GM13976 (cell line): ENCODE results near the gene HPN.
A peak's percentile ranks its signal among the peaks of the same experiment; 100 is the strongest.

ENCODE experiments used
- DNase-seq: peaks from one replicate; pipeline ENCODE4 v3.0.0; 2012; ENCODE audit warnings: low spot score
- CTCF ChIP-seq: IDR thresholded peaks from 2 replicates; pipeline ENCODE4 v1.5.1; 2012; ENCODE audit warnings: borderline replicate concordance, mild to moderate bottlenecking; ENCODE audit not compliant: insufficient read depth; ENCODE audit errors: extremely low read depth, missing control alignments, control extremely low read depth
- in situ Hi-C: fragments of 300-500 bp; cut with MboI; formaldehyde crosslinking; loops from one replicate; pipeline ENCODE4 v1.12.0; 2022; ENCODE audit warnings: low sequenced_read_pairs, mixed read lengths, inconsistent platforms; ENCODE audit not compliant: unreplicated experiment

Gene HPN

GRCh38 chr19:35079826-35080225 lies 38.3 kb downstream of the HPN start:
- no peak for TF ChIP-seq CTCF
- DNase-seq = no peak
- in situ Hi-C loops = no loop called here

DNA sequence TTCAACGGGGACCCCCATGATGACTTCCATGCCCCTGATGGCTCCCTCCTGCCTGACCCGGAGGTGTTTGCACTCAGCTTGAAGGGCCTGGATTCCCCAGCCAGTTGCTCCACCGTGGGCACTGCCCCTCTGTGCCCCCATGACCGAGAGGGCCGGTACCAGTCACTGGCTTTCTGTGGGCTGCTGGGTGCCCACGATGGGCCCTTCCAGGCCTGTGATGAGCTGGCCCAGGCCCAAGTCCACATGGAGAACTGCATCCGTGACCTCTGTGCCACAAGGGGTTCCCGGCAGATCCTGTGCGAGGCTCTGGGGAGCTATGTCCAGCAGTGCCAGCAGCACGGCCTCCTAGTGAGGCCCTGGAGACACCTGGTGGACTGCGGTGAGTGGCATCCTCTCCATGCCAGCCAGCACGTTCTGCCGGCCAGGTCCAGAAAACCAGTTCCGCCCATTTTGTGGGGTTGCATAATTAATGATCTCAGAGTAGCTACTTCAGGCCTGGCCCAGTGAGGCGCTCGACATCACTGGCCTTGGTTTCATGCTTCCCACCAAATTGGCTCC lies 39.2 kb downstream of the HPN start:
- no peak for DNase-seq
- no peak for TF ChIP-seq CTCF
- in situ Hi-C loops = no loop called here

GRCh38 chr19:35081201-35081600 lies 39.7 kb downstream of the HPN start:
- in situ Hi-C loops = no loop called here
- no peak for DNase-seq
- TF ChIP-seq CTCF = no peak

GRCh38 chr19:35083691-35084508 lies 42.4 kb downstream of the HPN start:
- in situ Hi-C loops = no loop called here
- DNase-seq = no peak
- no peak for TF ChIP-seq CTCF

DNA sequence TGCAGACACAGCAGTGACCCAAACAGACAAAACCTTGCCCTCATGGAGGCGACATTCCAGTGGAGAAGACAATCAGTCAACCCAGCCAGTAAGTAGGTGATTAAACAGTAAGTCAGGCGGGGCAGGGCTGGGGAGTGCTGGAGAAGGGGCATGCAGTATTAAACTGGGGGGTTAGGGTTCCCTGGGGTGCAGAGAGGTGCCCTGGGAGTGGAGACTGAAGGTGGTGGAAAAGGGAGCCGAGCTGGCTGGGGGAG lies 42.9 kb downstream of the HPN start:
- in situ Hi-C loops = no loop called here
- DNase-seq = no peak
- TF ChIP-seq CTCF = no peak

DNA sequence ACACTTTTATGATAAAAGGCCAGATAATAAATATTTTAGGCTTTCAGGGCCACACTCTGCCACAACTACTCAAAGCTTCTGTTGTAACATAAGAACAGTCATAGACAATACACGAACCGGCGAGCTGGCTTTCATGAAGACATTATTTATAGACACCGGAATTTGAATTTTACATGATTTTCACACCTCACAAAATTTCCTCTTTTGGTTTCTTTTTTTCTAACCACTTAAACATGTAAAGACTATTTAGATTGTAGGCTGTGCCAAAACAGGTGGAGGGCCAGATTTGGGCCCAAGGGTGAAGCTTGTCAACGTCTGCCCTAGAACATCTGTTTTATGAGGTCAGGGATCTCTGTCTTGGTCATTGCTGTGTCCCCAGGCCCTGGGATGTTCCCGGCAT lies 44.4 kb downstream of the HPN start:
- no peak for TF ChIP-seq CTCF
- DNase-seq = peak; percentile 71
- in situ Hi-C loops = no loop called here

- TF ChIP-seq CTCF = no peak
- in situ Hi-C loops = no loop called here
- no peak for DNase-seq
These were observed 44.9 kb downstream of the HPN start for GRCh38 chr19:35086455-35086854.
